ENCODE results near the gene DOCK4.

DNA sequence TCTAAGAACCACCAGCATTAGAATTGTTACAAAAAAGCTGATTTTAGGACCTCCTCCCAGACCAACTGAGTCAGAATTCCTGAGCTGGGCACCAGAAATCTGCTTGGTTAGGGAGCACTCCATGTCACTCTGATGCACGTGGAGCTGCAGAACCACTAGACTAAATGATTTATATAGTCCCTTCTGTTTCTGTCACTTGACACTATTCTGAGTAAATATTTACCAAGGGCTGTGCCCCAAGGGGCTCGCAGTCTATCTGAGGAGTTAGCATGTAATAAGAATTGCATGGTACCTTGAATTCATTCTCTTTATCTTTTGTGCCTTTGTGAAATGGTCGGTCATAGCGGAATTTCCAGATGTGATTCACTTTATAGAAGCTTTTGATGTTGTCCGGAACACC is 447.9 kb downstream of the DOCK4 start:
- no peak for TF ChIP-seq CTCF (IDR thresholded peaks at IDR 0.05; ENCODE audit: insufficient read depth, low read depth, low read length)
- TF ChIP-seq EZH2 (IDR thresholded peaks at IDR 0.05; ENCODE audit: insufficient read depth, low read length) = no peak
